Measurements from ENCODE around the gene NME4. TPM values are rescaled to one million over a fixed set of nuclear protein-coding genes. Genes with fewer than 3 reads are reported as not detected.

The NME4 gene
- total RNA-seq, 2 donors from 2014 or later = 38.3 to 63.6 TPM

DNA sequence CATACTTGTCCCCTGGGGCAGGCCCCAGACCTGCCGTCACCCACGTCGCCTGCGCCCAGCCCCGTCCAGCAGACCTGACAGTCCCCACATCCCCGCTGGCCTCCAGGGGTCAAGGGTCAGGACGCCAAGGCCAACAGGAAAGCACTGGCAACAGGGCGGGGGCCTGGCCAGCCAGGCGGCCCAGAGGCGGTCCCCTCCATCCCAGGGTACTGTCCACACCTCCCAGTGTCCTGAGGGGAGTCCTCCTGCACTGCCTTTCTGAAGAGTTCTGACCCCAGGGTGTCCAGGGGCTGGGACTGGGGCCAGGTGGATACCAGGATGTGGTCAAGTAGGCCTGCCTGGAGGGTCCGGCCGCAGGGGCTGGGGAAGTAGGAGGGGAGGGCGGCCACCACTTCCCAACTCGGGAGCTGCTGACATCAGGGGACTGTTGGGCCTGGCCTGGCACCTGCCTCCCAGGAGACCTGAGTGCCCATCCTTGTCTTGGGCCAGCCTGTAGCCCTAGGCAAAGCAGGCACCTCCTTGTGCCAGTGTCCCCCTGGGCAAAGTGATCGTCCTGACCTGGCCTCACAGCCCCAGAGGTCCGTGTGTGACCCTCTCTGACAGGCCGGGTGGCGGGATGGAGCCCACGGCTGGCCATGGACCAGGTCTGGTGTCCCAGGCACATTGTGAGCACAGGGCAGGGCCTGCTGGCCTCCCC, 37.8 kb upstream of the NME4 start:
- Histone ChIP-seq H3K4me1 (no peaks in the 10 kb centered on the region), H3K36me3 (no peaks in the 10 kb centered on the region), H3K27me3 (no peaks in the 10 kb centered on the region), H3K9ac (ENCODE audit: low read depth in 2 of 2, low read length in 2 of 2) (no peak overlapping the region), H3K27ac (no peak overlapping the region), H3K9me3 (no peaks in the 10 kb centered on the region), H3K4me3 (no peak overlapping the region)
- intact Hi-C loops (cut with DNase I) = no loop called here
- no peak for DNase-seq
- TF ChIP-seq, protein P1, sequence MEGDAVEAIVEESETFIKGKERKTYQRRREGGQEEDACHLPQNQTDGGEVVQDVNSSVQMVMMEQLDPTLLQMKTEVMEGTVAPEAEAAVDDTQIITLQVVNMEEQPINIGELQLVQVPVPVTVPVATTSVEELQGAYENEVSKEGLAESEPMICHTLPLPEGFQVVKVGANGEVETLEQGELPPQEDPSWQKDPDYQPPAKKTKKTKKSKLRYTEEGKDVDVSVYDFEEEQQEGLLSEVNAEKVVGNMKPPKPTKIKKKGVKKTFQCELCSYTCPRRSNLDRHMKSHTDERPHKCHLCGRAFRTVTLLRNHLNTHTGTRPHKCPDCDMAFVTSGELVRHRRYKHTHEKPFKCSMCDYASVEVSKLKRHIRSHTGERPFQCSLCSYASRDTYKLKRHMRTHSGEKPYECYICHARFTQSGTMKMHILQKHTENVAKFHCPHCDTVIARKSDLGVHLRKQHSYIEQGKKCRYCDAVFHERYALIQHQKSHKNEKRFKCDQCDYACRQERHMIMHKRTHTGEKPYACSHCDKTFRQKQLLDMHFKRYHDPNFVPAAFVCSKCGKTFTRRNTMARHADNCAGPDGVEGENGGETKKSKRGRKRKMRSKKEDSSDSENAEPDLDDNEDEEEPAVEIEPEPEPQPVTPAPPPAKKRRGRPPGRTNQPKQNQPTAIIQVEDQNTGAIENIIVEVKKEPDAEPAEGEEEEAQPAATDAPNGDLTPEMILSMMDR (IDR thresholded peaks at IDR 0.05) = no peak

DNA sequence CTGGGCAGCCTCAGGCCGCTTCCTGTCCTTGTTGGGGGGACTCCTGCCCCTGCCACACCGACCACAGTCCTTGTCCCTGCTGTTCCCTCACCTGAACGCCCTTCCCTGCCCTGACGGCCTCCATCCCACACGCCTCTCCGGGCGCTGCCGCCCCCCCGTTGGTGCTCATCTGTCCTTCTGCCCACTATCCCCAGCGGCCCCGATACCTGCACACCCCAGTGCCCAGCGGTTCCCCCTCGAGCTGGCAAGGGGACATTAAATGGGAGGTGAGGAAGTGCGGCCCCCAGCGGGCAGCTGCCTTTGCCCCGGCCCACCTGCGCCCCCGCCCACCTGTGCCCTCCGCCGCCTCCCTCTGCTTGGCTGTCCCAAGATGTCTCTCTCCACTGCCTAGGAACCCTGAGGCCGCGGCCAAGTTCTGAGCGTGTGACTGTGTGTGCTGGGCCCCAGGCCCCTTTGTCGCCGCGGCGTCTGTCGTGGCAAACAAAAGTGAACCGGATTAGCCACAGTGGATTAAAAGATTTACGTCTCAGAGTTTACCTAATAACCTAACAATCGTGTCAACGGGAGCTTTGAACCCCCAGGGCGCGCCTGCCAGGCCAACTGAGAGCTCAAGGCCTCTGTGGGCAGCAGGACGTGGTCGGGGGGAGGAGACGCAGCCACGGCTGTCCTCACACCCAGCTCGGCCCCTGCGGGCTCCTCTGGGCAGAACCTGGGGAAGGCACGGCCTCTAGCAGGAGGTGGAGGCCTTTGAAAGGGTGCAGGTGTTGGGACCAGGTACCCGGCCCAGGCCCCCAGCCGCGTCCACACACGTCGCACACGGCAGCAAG, 36.9 kb upstream of the NME4 start:
- intact Hi-C loops (cut with DNase I) = loop anchor here (5.0 to 10.0 kb wide), 2 partner anchors 135 to 253 kb away; partner anchors contain the start of gene LUC7L
- no peak for DNase-seq
- no peak overlapping the region for H3K27ac ChIP-seq
- no peak overlapping the region for H3K9ac ChIP-seq (ENCODE audit: low read depth in 2 of 2, low read length in 2 of 2)
- no peaks in the 10 kb centered on the region for H3K9me3 ChIP-seq
- H3K27me3 ChIP-seq = no peaks in the 10 kb centered on the region
- no peaks in the 10 kb centered on the region for H3K36me3 ChIP-seq
- H3K4me3 ChIP-seq = no peak overlapping the region
- no peaks in the 10 kb centered on the region for H3K4me1 ChIP-seq
- TF ChIP-seq, protein P1 (IDR thresholded peaks at IDR 0.05) = no peak

DNA sequence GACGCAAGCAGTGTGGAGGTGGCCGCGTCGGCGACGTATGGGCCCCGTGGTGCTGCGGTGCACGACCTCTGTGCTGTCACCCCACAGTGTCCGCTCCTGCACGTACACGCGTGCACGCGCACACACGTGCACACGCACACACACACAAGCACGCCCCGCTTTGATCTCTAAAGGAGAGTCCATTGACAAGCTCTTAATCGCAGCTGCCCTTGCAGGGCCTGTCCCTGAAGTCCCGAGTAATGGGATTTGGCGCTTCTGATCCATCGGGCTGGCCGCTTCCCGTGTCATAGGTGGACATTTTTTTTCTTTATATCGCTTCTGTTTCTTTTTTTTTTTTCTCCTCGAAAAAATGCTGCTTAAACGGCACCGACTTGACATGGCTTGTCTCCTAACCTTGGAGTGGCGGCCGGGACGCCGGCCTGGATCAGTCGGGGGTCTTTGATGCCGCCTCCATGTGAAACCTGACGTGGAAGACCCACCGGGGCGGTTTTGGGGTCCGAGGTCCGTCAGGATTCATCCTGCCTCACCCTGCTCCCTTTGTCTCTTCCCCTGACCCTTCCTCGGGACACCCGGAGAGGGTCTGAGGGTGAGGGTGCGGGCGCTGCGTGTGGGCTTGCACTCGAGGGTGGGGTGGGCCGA, 36.2 kb upstream of the NME4 start:
- DNase-seq = no peak
- intact Hi-C loops (cut with DNase I) = loop anchor here (5.0 to 10.0 kb wide), 2 partner anchors 136 to 254 kb away; partner anchors contain the start of gene LUC7L
- H3K4me1 ChIP-seq = no peaks in the 10 kb centered on the region

DNA sequence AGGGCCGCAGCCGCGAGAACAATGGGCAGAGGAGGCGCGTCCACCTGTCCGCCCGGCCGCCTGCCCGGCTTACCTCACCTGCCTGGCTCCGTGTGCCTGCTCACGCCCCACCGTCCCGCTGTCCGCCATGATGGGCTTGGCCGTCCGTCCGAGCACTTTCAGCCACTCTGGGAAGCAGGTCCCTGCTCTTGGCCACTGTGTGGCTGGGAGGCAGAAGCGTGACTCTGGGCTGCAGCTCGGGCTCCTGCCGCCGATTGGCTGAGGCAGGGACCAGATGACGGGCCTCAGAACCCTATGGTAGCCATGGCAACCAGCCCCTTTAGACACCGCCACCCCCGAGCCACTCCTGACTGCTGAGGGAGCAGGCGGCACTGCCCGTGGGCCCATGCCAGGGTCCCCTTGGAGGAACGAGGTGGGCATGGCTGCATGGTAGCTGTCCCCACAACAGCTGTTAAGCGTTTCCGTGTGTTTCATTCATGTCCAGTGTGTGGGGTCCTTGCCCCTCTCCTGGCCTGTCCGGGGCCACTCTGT, 35.6 kb upstream of the NME4 start:
- Histone ChIP-seq H3K4me1 (no peaks in the 10 kb centered on the region), H3K27ac (no peak overlapping the region), H3K9me3 (no peaks in the 10 kb centered on the region), H3K9ac (ENCODE audit: low read depth in 2 of 2, low read length in 2 of 2) (no peak overlapping the region), H3K36me3 (no peaks in the 10 kb centered on the region), H3K4me3 (no peak overlapping the region), H3K27me3 (no peaks in the 10 kb centered on the region)
- TF ChIP-seq, protein P1 (IDR thresholded peaks at IDR 0.05) = no peak
- intact Hi-C loops (cut with DNase I) = loop anchor here (5.0 to 10.0 kb wide), 2 partner anchors 137 to 254 kb away; partner anchors contain the start of gene LUC7L
- no peak for DNase-seq

More for the DNA sequence above, 36.2 kb upstream of the NME4 start:
- TF ChIP-seq, protein P1 (IDR thresholded peaks at IDR 0.05) = no peak
- Histone ChIP-seq H3K27me3 (no peaks in the 10 kb centered on the region), H3K27ac (no peak overlapping the region), H3K9me3 (no peaks in the 10 kb centered on the region), H3K36me3 (no peaks in the 10 kb centered on the region), H3K4me3 (no peak overlapping the region), H3K9ac (ENCODE audit: low read depth in 2 of 2, low read length in 2 of 2) (no peak overlapping the region)

Data from colonic mucosa (tissue), 4 donors.